ENCODE measurements around the gene LSAMP. TPM values are rescaled to one million over a fixed set of nuclear protein-coding genes. Genes with fewer than 3 reads are reported as not detected.

Gene LSAMP
- total and polyA plus RNA-seq, 9 of the 15 experiments (the other 6 are each of a cell fraction or from before 2014, with no cell fraction given) = 0.09 to 0.11 TPM; not detected in 7

DNA sequence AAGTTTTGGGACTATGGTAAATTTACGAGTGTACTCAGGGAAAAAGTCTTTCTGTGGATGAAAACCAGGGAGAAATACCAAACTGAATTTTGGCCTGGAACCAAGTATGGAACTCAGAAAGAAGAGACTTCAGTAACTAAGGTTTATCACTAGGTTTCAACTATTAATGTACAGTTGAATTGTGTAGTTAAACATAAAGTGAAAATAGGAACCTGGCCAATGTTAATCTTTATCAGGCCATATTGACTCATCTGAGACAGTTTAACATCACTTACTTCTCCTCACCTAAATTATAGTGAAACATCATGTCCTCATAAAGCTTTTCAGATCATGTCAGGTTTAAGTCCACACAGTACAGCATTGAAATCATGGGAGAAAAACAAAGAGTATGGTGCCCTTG lies 197.7 kb downstream of the LSAMP start:
- ATAC-seq = no peak
- no TSS peak for BruUV-seq (replicated peaks)
- no peak overlapping the region for H3K4me2 ChIP-seq (ENCODE audit: insufficient read depth, low read length)
- POLR2A ChIA-PET = no interaction called here
- no peak for FAIRE-seq
- H3K4me1 ChIP-seq (replicated peaks in 1 of 2; ENCODE audit: control insufficient read depth in 2 of 2, insufficient read depth in 2 of 2, low read length in 2 of 2) = no peaks in the 10 kb centered on the region
- intact Hi-C loops (cut with micrococcal nuclease) = no loop called here
- H2AFZ ChIP-seq (ENCODE audit: low read depth, low read length) = no peak overlapping the region
- no peaks in the 10 kb centered on the region for H3K27me3 ChIP-seq (ENCODE audit: control insufficient read depth in 2 of 2, insufficient read depth in 2 of 2, low read length in 2 of 2)
- WGBS (ENCODE audit: insufficient coverage, low coverage, missing lambda C conversion rate) = 0% methylated on average over 1 of the region's 1 CpG
- H3K79me2 ChIP-seq (ENCODE audit: control insufficient read depth, insufficient read depth, low read length) = no peaks in the 10 kb centered on the region
- in situ Hi-C loops (cut with MboI) = no loop called here
- H3K4me3 ChIP-seq = no peak overlapping the region
- H3K9me1 ChIP-seq (ENCODE audit: control insufficient read depth, insufficient read depth, low read length) = no peaks in the 10 kb centered on the region
- CTCF ChIA-PET (ENCODE audit: low intra/inter-chr PET ratio) = no interaction called here
- no peak overlapping the region for H3K9ac ChIP-seq (ENCODE audit: insufficient read depth in 1 of 2, low read depth in 2 of 2, low read length in 2 of 2)
- no peaks in the 10 kb centered on the region for H3K36me3 ChIP-seq (ENCODE audit: control insufficient read depth, insufficient read depth, low read length)
- no peak overlapping the region for H3K27ac ChIP-seq (ENCODE audit: extremely low read depth, low read depth, low read length)
- no peaks in the 10 kb centered on the region for H4K20me1 ChIP-seq (replicated peaks; ENCODE audit: control insufficient read depth, insufficient read depth, low read length)
- no peak for DNase-seq (ENCODE audit: extremely low read depth in 1 of 4, low spot score in 3 of 4)
- H3K9me3 ChIP-seq (replicated peaks; ENCODE audit: control insufficient read depth, insufficient read depth, low read depth, low read length) = no peaks in the 10 kb centered on the region
- no peak for TF ChIP-seq SETDB1 (IDR thresholded peaks at IDR 0.05; ENCODE audit: low read length)
- TF ChIP-seq ZNF23 (CRISPR knock-in tag; IDR thresholded peaks at IDR 0.05) = no peak
- no peak for TF ChIP-seq TBP (optimal IDR thresholded peaks at IDR 0.05; ENCODE audit: low read depth, low read length)
- no peak for TF ChIP-seq ETS2 (tag; IDR thresholded peaks at IDR 0.05; ENCODE audit: borderline replicate concordance, poor library complexity, severe bottlenecking)
- TF ChIP-seq NR3C1 (CRISPR knock-in tag; IDR thresholded peaks at IDR 0.05) = no peak
- no peak for TF ChIP-seq THAP7 (CRISPR knock-in tag; IDR thresholded peaks at IDR 0.05)
- TF ChIP-seq ZBTB34 (CRISPR knock-in tag; IDR thresholded peaks at IDR 0.05) = no peak
- no peak for TF ChIP-seq KDM4B (IDR thresholded peaks at IDR 0.05; ENCODE audit: borderline replicate concordance in 2 of 2, low read depth in 1 of 2)
- TF ChIP-seq, protein P1, sequence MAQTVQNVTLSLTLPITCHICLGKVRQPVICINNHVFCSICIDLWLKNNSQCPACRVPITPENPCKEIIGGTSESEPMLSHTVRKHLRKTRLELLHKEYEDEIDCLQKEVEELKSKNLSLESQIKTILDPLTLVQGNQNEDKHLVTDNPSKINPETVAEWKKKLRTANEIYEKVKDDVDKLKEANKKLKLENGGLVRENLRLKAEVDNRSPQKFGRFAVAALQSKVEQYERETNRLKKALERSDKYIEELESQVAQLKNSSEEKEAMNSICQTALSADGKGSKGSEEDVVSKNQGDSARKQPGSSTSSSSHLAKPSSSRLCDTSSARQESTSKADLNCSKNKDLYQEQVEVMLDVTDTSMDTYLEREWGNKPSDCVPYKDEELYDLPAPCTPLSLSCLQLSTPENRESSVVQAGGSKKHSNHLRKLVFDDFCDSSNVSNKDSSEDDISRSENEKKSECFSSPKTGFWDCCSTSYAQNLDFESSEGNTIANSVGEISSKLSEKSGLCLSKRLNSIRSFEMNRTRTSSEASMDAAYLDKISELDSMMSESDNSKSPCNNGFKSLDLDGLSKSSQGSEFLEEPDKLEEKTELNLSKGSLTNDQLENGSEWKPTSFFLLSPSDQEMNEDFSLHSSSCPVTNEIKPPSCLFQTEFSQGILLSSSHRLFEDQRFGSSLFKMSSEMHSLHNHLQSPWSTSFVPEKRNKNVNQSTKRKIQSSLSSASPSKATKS (CRISPR knock-in tag; IDR thresholded peaks at IDR 0.05) = no peak
- TF ChIP-seq, protein P2, sequence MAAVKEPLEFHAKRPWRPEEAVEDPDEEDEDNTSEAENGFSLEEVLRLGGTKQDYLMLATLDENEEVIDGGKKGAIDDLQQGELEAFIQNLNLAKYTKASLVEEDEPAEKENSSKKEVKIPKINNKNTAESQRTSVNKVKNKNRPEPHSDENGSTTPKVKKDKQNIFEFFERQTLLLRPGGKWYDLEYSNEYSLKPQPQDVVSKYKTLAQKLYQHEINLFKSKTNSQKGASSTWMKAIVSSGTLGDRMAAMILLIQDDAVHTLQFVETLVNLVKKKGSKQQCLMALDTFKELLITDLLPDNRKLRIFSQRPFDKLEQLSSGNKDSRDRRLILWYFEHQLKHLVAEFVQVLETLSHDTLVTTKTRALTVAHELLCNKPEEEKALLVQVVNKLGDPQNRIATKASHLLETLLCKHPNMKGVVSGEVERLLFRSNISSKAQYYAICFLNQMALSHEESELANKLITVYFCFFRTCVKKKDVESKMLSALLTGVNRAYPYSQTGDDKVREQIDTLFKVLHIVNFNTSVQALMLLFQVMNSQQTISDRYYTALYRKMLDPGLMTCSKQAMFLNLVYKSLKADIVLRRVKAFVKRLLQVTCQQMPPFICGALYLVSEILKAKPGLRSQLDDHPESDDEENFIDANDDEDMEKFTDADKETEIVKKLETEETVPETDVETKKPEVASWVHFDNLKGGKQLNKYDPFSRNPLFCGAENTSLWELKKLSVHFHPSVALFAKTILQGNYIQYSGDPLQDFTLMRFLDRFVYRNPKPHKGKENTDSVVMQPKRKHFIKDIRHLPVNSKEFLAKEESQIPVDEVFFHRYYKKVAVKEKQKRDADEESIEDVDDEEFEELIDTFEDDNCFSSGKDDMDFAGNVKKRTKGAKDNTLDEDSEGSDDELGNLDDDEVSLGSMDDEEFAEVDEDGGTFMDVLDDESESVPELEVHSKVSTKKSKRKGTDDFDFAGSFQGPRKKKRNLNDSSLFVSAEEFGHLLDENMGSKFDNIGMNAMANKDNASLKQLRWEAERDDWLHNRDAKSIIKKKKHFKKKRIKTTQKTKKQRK (IDR thresholded peaks at IDR 0.05; ENCODE audit: borderline replicate concordance, low read depth, low read length) = no peak
- no peak for TF ChIP-seq PHF8 (IDR thresholded peaks at IDR 0.05; ENCODE audit: borderline replicate concordance, low read length)
- TF ChIP-seq KAT7 (CRISPR knock-in tag; IDR thresholded peaks at IDR 0.05; ENCODE audit: borderline replicate concordance) = no peak
- TF ChIP-seq ID3 (CRISPR knock-in tag; IDR thresholded peaks at IDR 0.05) = no peak
- no peak for TF ChIP-seq ID3 (tag; IDR thresholded peaks at IDR 0.05)
